GM18502 (cell line): ENCODE data around the gene PLIN3.
A peak's percentile ranks its signal among the peaks of the same experiment; 100 is the strongest.
"Not testable (repeated sequence)": the region's sequence is repeated elsewhere in the genome, so short reads cannot be mapped to it uniquely, and the experiment has no call there.

Experiments used
- ATAC-seq: cut with Tn5 transposase; IDR thresholded peaks from one replicate; pipeline ENCODE4 v1.9.1; 2021; ENCODE audit warnings: mild to moderate bottlenecking; ENCODE audit not compliant: unreplicated experiment, poor library complexity

PLIN3 gene

GRCh38 chr19:4851551-4852290 lies 15.7 kb downstream of the PLIN3 start:
- ATAC-seq = no peak

- ATAC-seq = no peak
Measured at GRCh38 chr19:4849019-4849418, 18.4 kb downstream of the PLIN3 start.

GRCh38 chr19:4847190-4847973 lies 20.1 kb downstream of the PLIN3 start:
- no peak for ATAC-seq

GRCh38 chr19:4845975-4846374 lies 21.5 kb downstream of the PLIN3 start:
- not testable (repeated sequence) for ATAC-seq

- no peak for ATAC-seq
Measured at GRCh38 chr19:4844348-4845179, 22.9 kb downstream of the PLIN3 start.

GRCh38 chr19:4843647-4843965 lies 23.9 kb downstream of the PLIN3 start:
- no peak for ATAC-seq

GRCh38 chr19:4839192-4839591 lies 28.3 kb downstream of the PLIN3 start:
- no peak for ATAC-seq

- ATAC-seq = no peak
Measured at GRCh38 chr19:4832776-4833175, 34.7 kb downstream of the PLIN3 start.

- ATAC-seq = not testable (repeated sequence)
Measured at GRCh38 chr19:4831979-4832340, 35.5 kb downstream of the PLIN3 start.

GRCh38 chr19:4831304-4831978 lies 36.0 kb downstream of the PLIN3 start, which contains the start of gene TICAM1:
TICAM1 (minus strand) TSS chr19:4831712; CDS start chr19:4818377, 13,335 bp downstream.
- peak; percentile 82 for ATAC-seq

- no peak for ATAC-seq
Measured at GRCh38 chr19:4830768-4831265, 36.6 kb downstream of the PLIN3 start.

GRCh38 chr19:4830332-4830731 lies 37.1 kb downstream of the PLIN3 start:
- no peak for ATAC-seq

GRCh38 chr19:4829001-4829712 lies 38.3 kb downstream of the PLIN3 start:
- ATAC-seq = no peak

- no peak for ATAC-seq
Measured at GRCh38 chr19:4823577-4823976, 43.9 kb downstream of the PLIN3 start.

GRCh38 chr19:4822354-4822753 lies 45.1 kb downstream of the PLIN3 start:
- ATAC-seq = not testable (repeated sequence)

GRCh38 chr19:4821265-4821664 lies 46.2 kb downstream of the PLIN3 start:
- no peak for ATAC-seq

GRCh38 chr19:4817467-4818277 lies 49.8 kb downstream of the PLIN3 start:
- no peak for ATAC-seq

- ATAC-seq = no peak
Measured at GRCh38 chr19:4816950-4817278, 50.6 kb downstream of the PLIN3 start.
